HepG2 (cell line): ENCODE data around the gene ARHGEF40. TPM values are rescaled to one million over a fixed set of nuclear protein-coding genes. Genes with fewer than 3 reads are reported as not detected.
A peak's percentile ranks its signal among the peaks of the same experiment; 100 is the strongest.

Experiments
- ATF7-NPFF ChIP-seq: sonication (generic); formaldehyde crosslinking; IDR thresholded peaks from 2 replicates; pipeline ENCODE4 v1.8.1; 2023; ENCODE audit warnings: mild to moderate bottlenecking, low read depth, missing genetic modification reagents, moderate library complexity
- ERF ChIP-seq: IDR thresholded peaks from 2 replicates; pipeline ENCODE4 v1.6.1; 2018; ENCODE audit warnings: missing biosample characterization, missing genetic modification reagents
- ETV5 ChIP-seq: IDR thresholded peaks from 2 replicates; pipeline ENCODE4 v1.6.1; 2018; ENCODE audit warnings: missing biosample characterization, missing genetic modification reagents, inconsistent platforms, borderline replicate concordance
- GABPA ChIP-seq, 2 experiments: IDR thresholded peaks; 2 replicates each; pipeline ENCODE4 v1.6.1; 2011 to 2016; ENCODE audit warnings: low read depth in 2 of 2, low read length in 1 of 2, missing biosample characterization in 1 of 2, missing genetic modification characterization in 1 of 2
- GABPB1 ChIP-seq: IDR thresholded peaks from 2 replicates; pipeline ENCODE4 v1.6.1; 2016; ENCODE audit warnings: mild to moderate bottlenecking, missing genetic modification reagents, moderate library complexity, missing compliant biosample characterization
- MEF2D ChIP-seq: sonication (generic); formaldehyde crosslinking; IDR thresholded peaks from 2 replicates; pipeline ENCODE4 v1.5.1; 2020; ENCODE audit warnings: mild to moderate bottlenecking, missing genetic modification reagents
- RBFOX2 ChIP-seq: fragments of 200-400 bp; formaldehyde crosslinking; IDR thresholded peaks from 2 replicates; pipeline ENCODE4 v1.6.1; 2017; ENCODE audit warnings: low read depth, mild to moderate bottlenecking, low read length
- TEAD3 ChIP-seq: optimal IDR thresholded peaks from 2 replicates; pipeline ENCODE3; 2016; ENCODE audit warnings: borderline replicate concordance
- TOE1 ChIP-seq: sonication (generic); formaldehyde crosslinking; IDR thresholded peaks from 2 replicates; pipeline ENCODE4 v1.4.0; 2020; ENCODE audit warnings: mild to moderate bottlenecking, missing genetic modification reagents
- YEATS2 ChIP-seq: sonication (generic); formaldehyde crosslinking; IDR thresholded peaks from 2 replicates; pipeline ENCODE4 v1.4.0; 2020; ENCODE audit warnings: missing genetic modification reagents, borderline replicate concordance
- YY1 ChIP-seq: IDR thresholded peaks from 2 replicates; pipeline ENCODE4 v1.6.1; 2011; ENCODE audit warnings: low read length, low read depth, moderate library complexity, mild to moderate bottlenecking; ENCODE audit not compliant: insufficient read depth, insufficient replicate concordance
- ZBTB7A ChIP-seq: sonication (generic); formaldehyde crosslinking; IDR thresholded peaks from 2 replicates; pipeline ENCODE4 v1.8.0; 2022; ENCODE audit warnings: mild to moderate bottlenecking, missing genetic modification reagents
- ZC3H13 ChIP-seq: sonication (generic); formaldehyde crosslinking; IDR thresholded peaks from 2 replicates; pipeline ENCODE4 v1.8.1; 2023; ENCODE audit warnings: mild to moderate bottlenecking, missing genetic modification reagents, moderate library complexity
- ZFP36 ChIP-seq: fragments of 150-350 bp; IDR thresholded peaks from 2 replicates; pipeline ENCODE4 v1.6.1; 2018; ENCODE audit warnings: borderline replicate concordance, low read length, low read depth; ENCODE audit not compliant: partially characterized antibody
- ZMAT3 ChIP-seq: sonication (generic); formaldehyde crosslinking; conservative IDR thresholded peaks from 2 replicates; pipeline ENCODE4 v1.7.0; 2021; ENCODE audit warnings: missing genetic modification reagents
- ZNF292 ChIP-seq: sonication (generic); formaldehyde crosslinking; IDR thresholded peaks from 2 replicates; pipeline ENCODE4 v1.8.1; 2022; ENCODE audit warnings: mild to moderate bottlenecking, low read depth, missing genetic modification reagents, borderline replicate concordance
- ZNF768 ChIP-seq: sonication (generic); formaldehyde crosslinking; IDR thresholded peaks from 2 replicates; pipeline ENCODE4 v1.4.0; 2020; ENCODE audit warnings: missing genetic modification reagents
- polyA plus RNA-seq, 8 experiments: library from polyadenylated mRNA; depleted of rRNA in 3 of 8; stranded (reverse) in 7 of 8; unstranded in 1 of 8; fragments of >200 nt; fragmentation: Illumina TruSeq in 4 of 8; extraction: Trizol in 4 of 8; gene quantifications; 2 replicates each; pipeline versions ENCODE4 v1.2.1 to v1.2.3, GENCODE V29; 2011 to 2016; ENCODE audit warnings: low read depth in 4 of 8, missing spikeins in 1 of 8, mixed read lengths in 1 of 8; ENCODE audit not compliant: insufficient read depth in 1 of 8
- total RNA-seq, 5 experiments: library from RNA; depleted of rRNA; stranded (reverse); fragments of >200 nt; fragmentation: Illumina TruSeq; extraction: Trizol; gene quantifications; 2 replicates each; pipeline ENCODE4 v1.2.3, GENCODE V29; 2016; ENCODE audit warnings: low read depth in 1 of 5
- TF ChIP-seq, protein P1 (sequence below): IDR thresholded peaks from 2 replicates; pipeline ENCODE4 v1.6.1; 2016; ENCODE audit warnings: missing compliant biosample characterization, missing genetic modification reagents, borderline replicate concordance
- TF ChIP-seq, protein P2 (sequence below): sonication (generic); formaldehyde crosslinking; IDR thresholded peaks from 2 replicates; pipeline ENCODE4 v1.4.0; 2020; ENCODE audit warnings: missing genetic modification reagents, borderline replicate concordance
- TF ChIP-seq, protein P3 (sequence below): sonication (generic); formaldehyde crosslinking; IDR thresholded peaks from 2 replicates; pipeline ENCODE4 v1.5.1; 2020; ENCODE audit warnings: mild to moderate bottlenecking, moderate library complexity, missing genetic modification reagents
- TF ChIP-seq, protein P4 (sequence below): sonication (generic); formaldehyde crosslinking; IDR thresholded peaks from 2 replicates; pipeline ENCODE4 v1.4.0; 2020; ENCODE audit warnings: missing genetic modification reagents

The ARHGEF40 gene
- total and polyA plus RNA-seq, 2 of the 13 experiments (the other 11 are each of a cell fraction or from before 2014, with no cell fraction given) = 28.1 to 78.1 TPM

DNA sequence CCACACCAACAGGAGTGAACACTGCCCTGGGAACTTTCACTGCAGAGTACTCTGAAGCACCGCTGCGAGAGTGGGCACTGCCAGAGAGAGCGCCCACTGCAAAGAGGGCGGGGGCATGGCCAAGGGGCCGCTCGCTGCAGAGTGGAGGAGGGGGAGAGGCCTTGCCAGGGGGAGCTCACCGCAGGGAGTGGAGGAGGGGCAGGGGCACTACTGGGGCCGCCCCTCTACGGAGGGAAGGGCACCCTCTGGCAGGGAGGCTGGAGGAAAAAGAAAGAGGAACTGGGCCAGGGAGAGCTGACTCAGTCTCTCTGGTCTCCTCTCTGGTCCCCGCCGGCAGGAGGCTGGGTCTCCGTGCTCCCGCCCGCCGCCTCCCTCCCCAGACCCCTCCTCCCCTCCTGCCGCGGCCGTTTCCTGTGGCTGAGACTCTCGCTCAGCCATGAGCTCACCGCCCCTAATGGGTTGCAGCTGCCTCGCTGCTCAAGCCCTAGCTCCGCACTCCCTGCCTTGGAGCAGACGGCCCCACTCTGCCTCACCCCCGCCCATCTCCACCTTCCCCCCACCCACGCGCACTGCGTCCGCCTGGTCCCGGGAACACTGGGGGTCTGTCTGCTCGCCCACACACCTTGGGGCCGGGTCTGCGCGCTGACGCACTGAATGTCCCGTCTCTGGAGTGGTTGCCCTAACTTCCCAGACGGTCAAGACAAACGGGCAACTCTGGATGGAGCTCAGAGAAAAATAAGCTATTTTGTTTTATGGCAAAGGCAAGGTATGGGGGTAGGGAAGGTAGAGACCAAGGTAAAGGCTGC lies 1.3 kb downstream of the ARHGEF40 start (continued):
- TF ChIP-seq, protein P1, sequence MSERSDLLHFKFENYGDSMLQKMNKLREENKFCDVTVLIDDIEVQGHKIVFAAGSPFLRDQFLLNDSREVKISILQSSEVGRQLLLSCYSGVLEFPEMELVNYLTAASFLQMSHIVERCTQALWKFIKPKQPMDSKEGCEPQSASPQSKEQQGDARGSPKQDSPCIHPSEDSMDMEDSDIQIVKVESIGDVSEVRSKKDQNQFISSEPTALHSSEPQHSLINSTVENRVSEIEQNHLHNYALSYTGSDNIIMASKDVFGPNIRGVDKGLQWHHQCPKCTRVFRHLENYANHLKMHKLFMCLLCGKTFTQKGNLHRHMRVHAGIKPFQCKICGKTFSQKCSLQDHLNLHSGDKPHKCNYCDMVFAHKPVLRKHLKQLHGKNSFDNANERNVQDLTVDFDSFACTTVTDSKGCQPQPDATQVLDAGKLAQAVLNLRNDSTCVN (CRISPR knock-in tag) = peak; percentile 25; the same call in 1 of the 2 replicates
- TF ChIP-seq ZC3H13 (CRISPR knock-in tag) (no peak; the same call in 1 of the 2 replicates), ETV5 (CRISPR knock-in tag) (peak; percentile 60), GABPB1 (CRISPR knock-in tag) (peak; percentile 75), ZFP36 (no peak), GABPA (IDR thresholded peaks at IDR 0.05; ENCODE audit: low read depth, low read length) (no peak), GABPA (CRISPR knock-in tag; IDR thresholded peaks at IDR 0.05; ENCODE audit: low read depth) (peak; percentile 42; the same call in 1 of the 2 replicates), ATF7-NPFF (CRISPR knock-in tag) (0 out of 2 replicates have a peak, but pooled peaks have one; percentile 23), MEF2D (peak; percentile 17; the same call in 1 of the 2 replicates), ZNF292 (peak; percentile 15; the same call in 1 of the 2 replicates), ZMAT3 (no peak), TEAD3 (CRISPR knock-in tag) (peak; percentile 8), TOE1 (CRISPR knock-in tag) (no peak), YEATS2 (CRISPR knock-in tag) (no peak), YY1 (peak; percentile 45), ERF (CRISPR knock-in tag) (peak; percentile 50; the same call in 1 of the 2 replicates), ZNF768 (CRISPR knock-in tag) (peak; percentile 65; the same call in 1 of the 2 replicates), ZBTB7A (CRISPR knock-in tag) (peak; percentile 67; the same call in 1 of the 2 replicates), RBFOX2 (peak; percentile 52)
- TF ChIP-seq, protein P2, sequence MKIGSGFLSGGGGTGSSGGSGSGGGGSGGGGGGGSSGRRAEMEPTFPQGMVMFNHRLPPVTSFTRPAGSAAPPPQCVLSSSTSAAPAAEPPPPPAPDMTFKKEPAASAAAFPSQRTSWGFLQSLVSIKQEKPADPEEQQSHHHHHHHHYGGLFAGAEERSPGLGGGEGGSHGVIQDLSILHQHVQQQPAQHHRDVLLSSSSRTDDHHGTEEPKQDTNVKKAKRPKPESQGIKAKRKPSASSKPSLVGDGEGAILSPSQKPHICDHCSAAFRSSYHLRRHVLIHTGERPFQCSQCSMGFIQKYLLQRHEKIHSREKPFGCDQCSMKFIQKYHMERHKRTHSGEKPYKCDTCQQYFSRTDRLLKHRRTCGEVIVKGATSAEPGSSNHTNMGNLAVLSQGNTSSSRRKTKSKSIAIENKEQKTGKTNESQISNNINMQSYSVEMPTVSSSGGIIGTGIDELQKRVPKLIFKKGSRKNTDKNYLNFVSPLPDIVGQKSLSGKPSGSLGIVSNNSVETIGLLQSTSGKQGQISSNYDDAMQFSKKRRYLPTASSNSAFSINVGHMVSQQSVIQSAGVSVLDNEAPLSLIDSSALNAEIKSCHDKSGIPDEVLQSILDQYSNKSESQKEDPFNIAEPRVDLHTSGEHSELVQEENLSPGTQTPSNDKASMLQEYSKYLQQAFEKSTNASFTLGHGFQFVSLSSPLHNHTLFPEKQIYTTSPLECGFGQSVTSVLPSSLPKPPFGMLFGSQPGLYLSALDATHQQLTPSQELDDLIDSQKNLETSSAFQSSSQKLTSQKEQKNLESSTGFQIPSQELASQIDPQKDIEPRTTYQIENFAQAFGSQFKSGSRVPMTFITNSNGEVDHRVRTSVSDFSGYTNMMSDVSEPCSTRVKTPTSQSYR (CRISPR knock-in tag) = peak; percentile 91
- TF ChIP-seq, protein P3, sequence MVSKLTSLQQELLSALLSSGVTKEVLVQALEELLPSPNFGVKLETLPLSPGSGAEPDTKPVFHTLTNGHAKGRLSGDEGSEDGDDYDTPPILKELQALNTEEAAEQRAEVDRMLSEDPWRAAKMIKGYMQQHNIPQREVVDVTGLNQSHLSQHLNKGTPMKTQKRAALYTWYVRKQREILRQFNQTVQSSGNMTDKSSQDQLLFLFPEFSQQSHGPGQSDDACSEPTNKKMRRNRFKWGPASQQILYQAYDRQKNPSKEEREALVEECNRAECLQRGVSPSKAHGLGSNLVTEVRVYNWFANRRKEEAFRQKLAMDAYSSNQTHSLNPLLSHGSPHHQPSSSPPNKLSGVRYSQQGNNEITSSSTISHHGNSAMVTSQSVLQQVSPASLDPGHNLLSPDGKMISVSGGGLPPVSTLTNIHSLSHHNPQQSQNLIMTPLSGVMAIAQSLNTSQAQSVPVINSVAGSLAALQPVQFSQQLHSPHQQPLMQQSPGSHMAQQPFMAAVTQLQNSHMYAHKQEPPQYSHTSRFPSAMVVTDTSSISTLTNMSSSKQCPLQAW (CRISPR knock-in tag) = no peak
- TF ChIP-seq, protein P4, sequence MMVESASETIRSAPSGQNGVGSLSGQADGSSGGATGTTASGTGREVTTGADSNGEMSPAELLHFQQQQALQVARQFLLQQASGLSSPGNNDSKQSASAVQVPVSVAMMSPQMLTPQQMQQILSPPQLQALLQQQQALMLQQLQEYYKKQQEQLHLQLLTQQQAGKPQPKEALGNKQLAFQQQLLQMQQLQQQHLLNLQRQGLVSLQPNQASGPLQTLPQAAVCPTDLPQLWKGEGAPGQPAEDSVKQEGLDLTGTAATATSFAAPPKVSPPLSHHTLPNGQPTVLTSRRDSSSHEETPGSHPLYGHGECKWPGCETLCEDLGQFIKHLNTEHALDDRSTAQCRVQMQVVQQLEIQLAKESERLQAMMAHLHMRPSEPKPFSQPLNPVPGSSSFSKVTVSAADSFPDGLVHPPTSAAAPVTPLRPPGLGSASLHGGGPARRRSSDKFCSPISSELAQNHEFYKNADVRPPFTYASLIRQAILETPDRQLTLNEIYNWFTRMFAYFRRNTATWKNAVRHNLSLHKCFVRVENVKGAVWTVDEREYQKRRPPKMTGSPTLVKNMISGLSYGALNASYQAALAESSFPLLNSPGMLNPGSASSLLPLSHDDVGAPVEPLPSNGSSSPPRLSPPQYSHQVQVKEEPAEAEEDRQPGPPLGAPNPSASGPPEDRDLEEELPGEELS (CRISPR knock-in tag) = 0 out of 2 replicates have a peak, but pooled peaks have one; percentile 8
